Natural killer cell (primary cell): ENCODE data around the gene CACNA2D4. TPM values are rescaled to one million over a fixed set of nuclear protein-coding genes. Genes with fewer than 3 reads are reported as not detected.

Experiments used
- ATAC-seq, 3 donors: fragments of 150-1000 bp in 2 of 3; fragments of 200-7000 bp in 1 of 3; cut with Tn5 transposase; 1 replicate in 1 of 3; 2 replicates in 2 of 3; pipeline ENCODE4 v1.10.0; 2021; ENCODE audit warnings: mild to moderate bottlenecking in 2 of 3, moderate library complexity in 2 of 3
- DNase-seq, 2 donors: peaks; one replicate each; pipeline versions ENCODE4 v3.0.0 to v3.0.0-alpha.2; 2013 to 2021; ENCODE audit warnings: mixed read lengths in 1 of 2
- H3K27ac ChIP-seq: one replicate; pipeline ENCODE4 v1.5.1; 2013; ENCODE audit warnings: mild to moderate bottlenecking, low read length
- H3K27me3 ChIP-seq: one replicate; pipeline ENCODE4 v1.6.1; 2013; ENCODE audit warnings: low read length; ENCODE audit not compliant: control insufficient read depth, insufficient read depth
- H3K36me3 ChIP-seq: one replicate; pipeline ENCODE4 v1.6.1; 2013; ENCODE audit warnings: low read length; ENCODE audit not compliant: control insufficient read depth, insufficient read depth
- H3K4me1 ChIP-seq: one replicate; pipeline ENCODE4 v1.6.1; 2013; ENCODE audit warnings: low read length; ENCODE audit not compliant: control insufficient read depth, insufficient read depth
- H3K4me3 ChIP-seq: one replicate; pipeline ENCODE4 v1.5.1; 2013; ENCODE audit warnings: low read length
- H3K9me3 ChIP-seq: one replicate; pipeline ENCODE4 v1.6.1; 2013; ENCODE audit warnings: low read length; ENCODE audit not compliant: control insufficient read depth, insufficient read depth
- H3K27ac Mint-ChIP-seq, 2 donors: one replicate each; pipeline ENCODE4 v1.8.0; 2022; ENCODE audit warnings: mild to moderate bottlenecking in 2 of 2, mixed read lengths in 2 of 2, moderate library complexity in 1 of 2
- H3K27me3 Mint-ChIP-seq, 2 donors: one replicate each; pipeline ENCODE4 v1.8.0; 2022; ENCODE audit warnings: low read depth in 2 of 2, mixed read lengths in 2 of 2
- H3K36me3 Mint-ChIP-seq: one replicate; pipeline ENCODE4 v1.8.0; 2022; ENCODE audit warnings: mixed read lengths
- H3K4me1 Mint-ChIP-seq, 2 donors: one replicate each; pipeline ENCODE4 v1.8.0; 2022; ENCODE audit warnings: mixed read lengths in 2 of 2
- H3K4me3 Mint-ChIP-seq: one replicate; pipeline ENCODE4 v1.8.0; 2022; ENCODE audit warnings: mild to moderate bottlenecking, moderate library complexity, mixed read lengths
- H3K9me3 Mint-ChIP-seq, 2 donors: one replicate each; pipeline ENCODE4 v1.8.0; 2022; ENCODE audit warnings: mixed read lengths in 2 of 2
- CTCF ChIP-seq: fragments of 200-600 bp; IDR thresholded peaks from one replicate; pipeline ENCODE4 v1.8.0; 2022; ENCODE audit warnings: antibody characterized with exemption
- WGBS: methylation state at CpG from one replicate; pipeline ENCODE4 v1.1.7; 2013; ENCODE audit warnings: missing lambda C conversion rate; ENCODE audit not compliant: insufficient coverage; 5-methylcytosine and 5-hydroxymethylcytosine counted together
- intact Hi-C: fragments of 100-400 bp; cut with micrococcal nuclease; formaldehyde crosslinking; loops from one replicate; pipeline ENCODE4 v1.14.2; 2022
- total RNA-seq, 4 donors: library from RNA; stranded (reverse); fragments of 120-200 nt in 1 of 4; gene quantifications; one replicate each; pipeline versions ENCODE4 v1.2.3 to v1.2.4, GENCODE V29; 2013 to 2022

The CACNA2D4 gene
- total RNA-seq, 3 donors from 2014 or later (not counting 1 experiment from before 2014, with no cell fraction given), result 26.5 to 49.6 (median 34.9) TPM

GRCh38 chr12:1815108-1815507 is 103.3 kb downstream of the CACNA2D4 start:
- intact Hi-C loops, result no loop called here
- no peak for TF ChIP-seq CTCF
- no peaks in the 10 kb centered on the region for H3K36me3 Mint-ChIP-seq
- 77% methylated on average over 3 of the region's 3 CpGs for WGBS
- Histone ChIP-seq H3K9me3 (no peaks in the 10 kb centered on the region), H3K4me1 (peaks cover 42% of the 10 kb centered on the region), H3K36me3 (no peaks in the 10 kb centered on the region), H3K4me3 (no peak overlapping the region), H3K27ac (no peak overlapping the region), H3K27me3 (peaks cover 3% of the 10 kb centered on the region)
- H3K27ac Mint-ChIP-seq, result no peak overlapping the region
- H3K4me3 Mint-ChIP-seq, result no peak overlapping the region
- H3K27me3 Mint-ChIP-seq, result peaks cover 11 to 17% of the 10 kb centered on the region in 2 donors
- ATAC-seq (no peak), DNase-seq (no peak)
- H3K9me3 Mint-ChIP-seq, result no peaks in the 10 kb centered on the region
- peaks cover 0 to 24% of the 10 kb centered on the region in 2 donors for H3K4me1 Mint-ChIP-seq

GRCh38 chr12:1814266-1814665 is 104.2 kb downstream of the CACNA2D4 start:
- H3K4me3 ChIP-seq, result no peak overlapping the region
- peaks cover 5 to 9% of the 10 kb centered on the region in 2 donors for H3K27me3 Mint-ChIP-seq
- no peak overlapping the region for H3K4me3 Mint-ChIP-seq
- 83% methylated on average over 8 of the region's 8 CpGs for WGBS
- no peaks in the 10 kb centered on the region for H3K9me3 ChIP-seq
- ATAC-seq, result no peak
- H3K36me3 ChIP-seq, result no peaks in the 10 kb centered on the region
- intact Hi-C loops, result loop anchor here (5.0 kb wide), 1 partner anchor 108 kb away; no protein-coding TSS in a partner anchor
- DNase-seq, result no peak
- no peaks in the 10 kb centered on the region for H3K9me3 Mint-ChIP-seq
- H3K27ac ChIP-seq, result no peak overlapping the region
- H3K4me1 ChIP-seq, result peaks cover 51% of the 10 kb centered on the region
- TF ChIP-seq CTCF, result no peak
- H3K36me3 Mint-ChIP-seq, result no peaks in the 10 kb centered on the region
- peaks cover 8 to 29% of the 10 kb centered on the region in 2 donors for H3K4me1 Mint-ChIP-seq
- no peak overlapping the region for H3K27ac Mint-ChIP-seq
- H3K27me3 ChIP-seq, result no peaks in the 10 kb centered on the region

GRCh38 chr12:1812650-1813302 is 105.7 kb downstream of the CACNA2D4 start:
- DNase-seq (peak in 1 of 2 donors; percentile 34), ATAC-seq (peak; percentile 53 to 72 (median 58))
- no peaks in the 10 kb centered on the region for H3K9me3 ChIP-seq
- H3K4me1 Mint-ChIP-seq, result peaks cover 17 to 38% of the 10 kb centered on the region in 2 donors
- H3K27ac ChIP-seq, result peak overlapping the region; percentile 53
- H3K36me3 Mint-ChIP-seq, result no peaks in the 10 kb centered on the region
- no peaks in the 10 kb centered on the region for H3K27me3 ChIP-seq
- peak overlapping the region; percentile 50 for H3K4me3 Mint-ChIP-seq
- H3K27me3 Mint-ChIP-seq, result peaks cover 0 to 4% of the 10 kb centered on the region in 2 donors
- H3K4me1 ChIP-seq, result peaks cover 66% of the 10 kb centered on the region
- 63% methylated on average over 17 of the region's 17 CpGs for WGBS
- H3K27ac Mint-ChIP-seq, result peak overlapping the region; percentile 34 to 89
- intact Hi-C loops, result loop anchor here (5.0 kb wide), 1 partner anchor 110 kb away; no protein-coding TSS in a partner anchor
- no peaks in the 10 kb centered on the region for H3K9me3 Mint-ChIP-seq
- H3K4me3 ChIP-seq, result no peak overlapping the region
- no peak for TF ChIP-seq CTCF
- no peaks in the 10 kb centered on the region for H3K36me3 ChIP-seq
